GM18907 (cell line): Measurements from ENCODE around the gene IL24.

Experiments used
- ATAC-seq: cut with Tn5 transposase; IDR thresholded peaks from one replicate; pipeline ENCODE4 v1.9.1; 2021; ENCODE audit warnings: mild to moderate bottlenecking, moderate library complexity; ENCODE audit not compliant: unreplicated experiment

The IL24 gene

DNA sequence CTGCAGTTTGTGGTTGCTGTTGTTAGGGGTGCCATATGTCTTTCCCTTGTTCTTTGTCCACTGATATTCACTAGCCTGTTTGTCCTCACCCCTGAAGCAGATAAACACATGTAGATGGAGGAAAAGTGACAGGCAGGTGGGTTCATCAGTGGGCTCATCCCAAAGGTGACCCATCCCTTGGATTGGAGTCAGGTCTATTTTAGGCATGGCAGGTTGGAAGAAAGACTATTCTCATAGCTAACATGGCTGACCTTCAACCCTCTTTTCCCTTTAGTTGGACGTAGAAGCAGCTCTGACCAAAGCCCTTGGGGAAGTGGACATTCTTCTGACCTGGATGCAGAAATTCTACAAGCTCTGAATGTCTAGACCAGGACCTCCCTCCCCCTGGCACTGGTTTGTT, 5.5 kb downstream of the IL24 start:
- ATAC-seq = no peak

GRCh38 chr1:206903687-206904086, 6.4 kb downstream of the IL24 start:
- ATAC-seq = no peak

DNA sequence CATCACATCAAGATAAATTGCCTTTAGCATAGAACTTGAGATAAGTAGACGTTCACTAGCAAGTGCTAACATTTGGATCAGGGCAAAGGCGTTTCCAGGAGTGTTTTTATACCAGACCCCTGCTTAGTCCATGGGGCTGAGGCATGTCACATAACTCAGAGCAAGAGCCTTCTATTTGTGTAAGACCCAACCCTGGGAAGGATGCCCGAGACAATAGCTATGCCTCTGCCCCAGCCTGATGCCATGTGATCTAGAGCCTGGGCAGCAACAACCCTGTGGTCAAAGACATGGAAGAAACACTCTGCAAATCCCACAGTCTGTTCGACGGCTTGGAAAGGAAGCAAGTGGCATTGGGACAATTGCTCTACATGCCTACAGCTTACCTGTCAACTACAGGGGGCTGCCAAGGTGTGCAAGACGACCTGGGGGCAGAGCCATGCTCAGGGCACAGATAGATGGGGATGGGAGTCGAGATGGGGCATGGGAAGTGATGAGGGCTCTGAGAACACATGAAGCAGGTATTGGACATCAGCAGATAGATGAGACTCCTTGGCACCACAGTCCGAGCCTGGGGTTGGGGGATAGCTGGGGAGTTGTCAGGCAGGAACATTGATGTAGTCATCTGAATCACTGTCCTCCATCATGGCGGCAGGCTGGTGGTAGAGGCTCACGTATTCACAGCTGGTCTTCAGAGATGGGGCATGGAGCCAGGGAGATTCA, 7.3 kb downstream of the IL24 start:
- no peak for ATAC-seq

- peak; percentile 79 for ATAC-seq
Measured at GRCh38 chr1:206905295-206906164, 8.3 kb downstream of the IL24 start.

DNA sequence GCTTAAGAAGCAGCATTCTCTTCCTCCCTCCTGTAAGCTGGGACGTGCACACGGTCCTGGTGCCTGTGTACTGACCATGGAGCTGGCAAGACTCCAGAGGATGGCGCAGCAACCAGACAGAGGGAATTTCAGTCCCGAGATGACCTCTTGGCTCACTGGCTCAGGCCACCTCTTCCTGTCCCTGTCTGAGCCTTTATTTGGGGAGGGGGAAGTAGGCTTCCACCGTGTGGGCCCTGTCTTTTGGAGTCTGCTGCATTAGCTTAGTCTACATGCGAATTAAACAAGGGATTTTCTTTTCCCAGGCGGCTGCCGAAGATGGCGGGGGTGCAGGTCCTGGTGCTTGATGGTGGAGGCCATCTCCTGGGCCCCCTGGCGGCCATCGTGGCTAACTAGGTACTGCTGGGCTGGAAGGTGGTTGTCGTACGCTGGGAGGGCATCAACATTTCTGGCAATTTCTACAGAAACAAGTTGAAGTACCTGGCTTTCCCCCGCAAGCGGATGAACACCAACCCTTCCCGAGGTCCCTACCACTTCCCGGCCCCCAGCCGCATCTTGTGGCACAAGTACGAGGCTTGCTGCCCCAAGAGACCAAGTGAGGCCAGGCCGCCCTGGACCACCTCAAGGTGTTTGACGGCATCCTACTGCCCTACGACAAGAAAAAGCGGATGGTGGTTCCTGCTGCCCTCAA, 10.2 kb downstream of the IL24 start:
- no peak for ATAC-seq

GRCh38 chr1:206908038-206908437, 10.8 kb downstream of the IL24 start:
- no peak for ATAC-seq

- no peak for ATAC-seq
Measured at GRCh38 chr1:206909161-206909882, 12.1 kb downstream of the IL24 start.

- no peak for ATAC-seq
Measured at GRCh38 chr1:206909883-206910318, 12.7 kb downstream of the IL24 start.

DNA sequence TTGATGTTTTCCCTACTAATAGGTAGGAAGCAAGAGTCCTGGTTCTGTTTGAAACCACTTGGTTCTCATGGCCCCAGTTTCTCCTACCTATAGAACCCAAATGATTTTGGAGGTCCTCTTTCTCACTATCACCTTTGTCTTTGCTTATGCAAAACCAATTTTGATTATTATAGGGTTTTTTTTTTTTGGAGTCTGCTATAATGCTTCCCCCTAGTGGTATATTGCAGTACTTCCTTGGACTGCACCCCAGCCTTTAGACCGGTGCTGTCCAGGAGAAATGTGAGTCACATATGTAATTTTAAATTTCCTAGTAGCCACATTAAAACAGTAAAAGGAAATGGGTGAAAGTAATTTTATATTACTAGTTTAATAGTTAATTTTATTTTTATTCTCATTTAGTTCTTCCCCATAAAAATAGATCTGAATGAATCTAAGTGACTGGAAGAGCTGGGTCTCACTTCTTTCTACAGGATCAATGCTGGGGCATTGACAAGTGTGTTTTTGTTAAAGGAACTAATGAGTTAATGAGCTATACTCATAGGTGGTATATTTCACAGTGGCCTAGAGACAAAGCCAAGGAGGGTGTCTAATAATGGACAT, 13.9 kb downstream of the IL24 start:
- no peak for ATAC-seq

- peak; percentile 41 for ATAC-seq
Measured at GRCh38 chr1:206912445-206913095, 15.3 kb downstream of the IL24 start.

- no peak for ATAC-seq
Measured at GRCh38 chr1:206913766-206914537, 16.7 kb downstream of the IL24 start.

DNA sequence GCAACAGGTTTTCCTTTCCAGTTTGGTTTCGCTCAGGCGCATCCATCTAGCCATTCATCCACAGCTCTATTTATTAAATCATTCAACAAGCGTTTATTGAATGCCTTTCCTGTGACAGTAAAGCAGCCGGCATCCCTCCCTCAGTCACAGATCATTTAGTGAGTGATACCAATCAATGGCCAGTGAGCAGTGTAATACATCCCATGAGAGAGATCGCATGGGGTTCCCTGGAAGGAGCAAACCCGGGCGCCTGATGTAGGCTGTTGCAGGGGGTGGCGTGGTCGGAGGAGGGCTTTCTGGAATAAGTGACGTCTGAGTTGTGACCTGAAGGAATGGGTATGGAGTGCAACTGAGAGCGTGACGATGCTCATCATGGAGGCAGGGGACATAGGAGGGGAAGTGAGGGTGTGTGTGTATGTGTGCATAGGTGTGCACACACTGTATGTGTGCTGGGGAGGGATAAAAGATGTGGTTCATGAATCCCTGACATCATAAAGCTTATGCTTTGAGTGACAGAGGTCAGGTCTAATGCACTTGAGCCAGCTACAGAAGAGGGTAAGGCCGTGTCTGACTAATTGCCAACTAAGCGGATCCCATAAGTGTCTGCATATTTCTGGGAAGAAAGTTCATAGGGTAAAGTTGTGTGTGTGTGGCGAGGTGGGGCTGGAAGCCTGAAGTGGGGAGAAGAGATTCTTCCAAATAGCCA, 17.9 kb downstream of the IL24 start:
- ATAC-seq = no peak

- ATAC-seq = no peak
Measured at GRCh38 chr1:206916000-206916709, 18.9 kb downstream of the IL24 start.

DNA sequence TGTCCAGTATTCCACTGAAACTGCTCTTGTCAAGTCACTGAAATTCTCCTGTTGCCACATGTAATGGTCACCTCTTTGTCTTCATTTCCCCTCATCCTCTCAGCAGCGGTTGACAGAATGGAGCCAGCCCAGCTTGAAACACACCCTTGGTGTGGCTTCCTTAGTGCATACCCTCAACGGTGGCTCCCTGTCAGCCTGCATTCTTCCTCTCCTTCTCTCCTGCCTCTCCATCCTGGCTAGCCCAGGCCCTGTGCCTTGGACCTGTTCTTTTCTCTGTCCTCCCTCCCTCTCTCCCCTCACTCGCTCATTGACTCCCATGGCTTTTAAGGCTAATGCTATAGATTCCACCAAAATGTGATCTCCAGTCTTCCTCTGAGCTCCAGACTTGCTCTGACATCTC, 20.8 kb downstream of the IL24 start:
- no peak for ATAC-seq

DNA sequence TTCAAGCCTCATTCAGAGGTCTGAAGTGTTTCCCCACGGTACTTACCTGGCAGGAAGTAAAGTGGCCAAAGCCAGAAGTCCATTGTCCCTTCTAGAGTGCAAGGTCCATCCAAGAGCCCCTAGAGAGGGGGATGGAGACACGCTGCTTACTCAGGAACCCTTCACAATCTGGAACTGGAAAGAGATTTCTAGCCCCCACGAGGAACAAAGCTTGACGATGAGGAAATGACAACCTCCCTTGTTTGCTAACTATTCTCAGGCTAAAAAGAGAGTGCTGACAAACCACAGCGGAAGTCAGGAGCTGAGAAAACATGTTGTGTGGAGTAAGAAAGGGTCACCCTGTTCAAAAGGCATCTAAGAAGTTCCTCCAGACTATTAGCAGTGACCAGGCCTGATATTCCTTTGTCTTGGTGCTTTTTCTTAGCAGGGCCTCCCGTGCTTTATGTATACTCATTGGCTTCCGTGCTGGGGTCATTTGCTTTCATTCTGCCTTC, 24.6 kb downstream of the IL24 start, which contains the start of gene FCMR:
Gene FCMR (minus strand): TSS at position 170 of the 494 bp plus-strand sequence. CDS start 87 bp downstream, at position 83.
- ATAC-seq = peak; percentile 29

DNA sequence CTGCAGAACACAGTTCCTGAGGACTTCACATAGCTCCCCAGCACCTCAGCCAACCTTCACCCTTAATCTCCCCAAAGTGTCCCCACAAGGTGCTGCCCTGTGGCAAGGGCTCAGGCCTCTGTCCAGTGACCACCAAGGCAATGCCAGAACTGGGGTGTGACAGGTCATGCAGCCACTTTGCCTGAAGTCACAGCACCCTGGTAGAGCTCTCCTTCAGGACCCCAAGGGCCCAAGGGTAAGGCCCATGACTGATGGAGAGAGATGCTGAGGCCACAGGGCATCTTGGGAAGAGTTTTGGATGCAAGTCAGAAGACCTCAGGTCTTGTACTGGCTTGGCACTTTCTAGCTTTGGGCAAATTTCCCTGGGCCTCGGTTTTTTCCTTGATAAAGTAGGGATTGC, 25.3 kb downstream of the IL24 start:
- no peak for ATAC-seq
